Lower lobe of right lung (tissue), 2 donors: ENCODE measurements around the gene LCN2. TPM values are rescaled to one million over a fixed set of nuclear protein-coding genes. Genes with fewer than 3 reads are reported as not detected.

Source experiments
- ATAC-seq, 2 donors: fragments of 200-7000 bp; cut with Tn5 transposase; one replicate each; pipeline ENCODE4 v1.9.1; 2020 to 2022; ENCODE audit warnings: mild to moderate bottlenecking in 2 of 2, moderate library complexity in 2 of 2
- DNase-seq: peaks from one replicate; pipeline ENCODE4 v3.0.0-alpha.2; 2020
- H3K27ac ChIP-seq: fragments of 200-600 bp; one replicate; pipeline ENCODE4 v1.8.0; 2022
- H3K27me3 ChIP-seq: fragments of 200-600 bp; one replicate; pipeline ENCODE4 v1.8.0; 2022; ENCODE audit warnings: low read depth
- H3K36me3 ChIP-seq: fragments of 200-600 bp; one replicate; pipeline ENCODE4 v1.8.0; 2022; ENCODE audit warnings: mild to moderate bottlenecking
- H3K4me1 ChIP-seq: fragments of 200-600 bp; one replicate; pipeline ENCODE4 v1.8.0; 2022
- H3K4me3 ChIP-seq: fragments of 200-600 bp; one replicate; pipeline ENCODE4 v1.8.0; 2022; ENCODE audit warnings: mild to moderate bottlenecking
- H3K9me3 ChIP-seq: fragments of 200-600 bp; one replicate; pipeline ENCODE4 v1.8.0; 2022
- intact Hi-C: fragments of 100-400 bp; cut with DNase I; formaldehyde crosslinking; loops from one replicate; pipeline ENCODE4 v1.11.0; 2022
- total RNA-seq: library from RNA; stranded (reverse); fragmentation: NEBNext Ultra II Directional; extraction: Animal tissue kit (Norgen Biotek cat#: 25700); gene quantifications from one replicate; pipeline ENCODE4 v1.2.1, GENCODE V29; 2021
- TF ChIP-seq, protein P1 (sequence below): fragments of 200-600 bp; IDR thresholded peaks from one replicate; pipeline ENCODE4 v1.8.0; 2022; ENCODE audit warnings: antibody characterized with exemption, mild to moderate bottlenecking
- donor health status: DM: no; HTN: yes; CAD: no; lungs with severe emphysema.

LCN2 gene
- total RNA-seq, 1 donor from 2014 or later: 83.4 TPM

GRCh38 chr9:128121466-128121810 is 27.8 kb upstream of the LCN2 start:
- no peaks in the 10 kb centered on the region for H3K9me3 ChIP-seq
- ATAC-seq (no peak), DNase-seq (no peak)
- no peak overlapping the region for H3K27ac ChIP-seq
- peaks cover 29% of the 10 kb centered on the region for H3K4me1 ChIP-seq
- no peak overlapping the region for H3K4me3 ChIP-seq
- H3K36me3 ChIP-seq: peaks cover 49% of the 10 kb centered on the region
- TF ChIP-seq, protein P1, sequence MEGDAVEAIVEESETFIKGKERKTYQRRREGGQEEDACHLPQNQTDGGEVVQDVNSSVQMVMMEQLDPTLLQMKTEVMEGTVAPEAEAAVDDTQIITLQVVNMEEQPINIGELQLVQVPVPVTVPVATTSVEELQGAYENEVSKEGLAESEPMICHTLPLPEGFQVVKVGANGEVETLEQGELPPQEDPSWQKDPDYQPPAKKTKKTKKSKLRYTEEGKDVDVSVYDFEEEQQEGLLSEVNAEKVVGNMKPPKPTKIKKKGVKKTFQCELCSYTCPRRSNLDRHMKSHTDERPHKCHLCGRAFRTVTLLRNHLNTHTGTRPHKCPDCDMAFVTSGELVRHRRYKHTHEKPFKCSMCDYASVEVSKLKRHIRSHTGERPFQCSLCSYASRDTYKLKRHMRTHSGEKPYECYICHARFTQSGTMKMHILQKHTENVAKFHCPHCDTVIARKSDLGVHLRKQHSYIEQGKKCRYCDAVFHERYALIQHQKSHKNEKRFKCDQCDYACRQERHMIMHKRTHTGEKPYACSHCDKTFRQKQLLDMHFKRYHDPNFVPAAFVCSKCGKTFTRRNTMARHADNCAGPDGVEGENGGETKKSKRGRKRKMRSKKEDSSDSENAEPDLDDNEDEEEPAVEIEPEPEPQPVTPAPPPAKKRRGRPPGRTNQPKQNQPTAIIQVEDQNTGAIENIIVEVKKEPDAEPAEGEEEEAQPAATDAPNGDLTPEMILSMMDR: no peak
- H3K27me3 ChIP-seq: no peaks in the 10 kb centered on the region
- intact Hi-C loops: no loop called here

DNA sequence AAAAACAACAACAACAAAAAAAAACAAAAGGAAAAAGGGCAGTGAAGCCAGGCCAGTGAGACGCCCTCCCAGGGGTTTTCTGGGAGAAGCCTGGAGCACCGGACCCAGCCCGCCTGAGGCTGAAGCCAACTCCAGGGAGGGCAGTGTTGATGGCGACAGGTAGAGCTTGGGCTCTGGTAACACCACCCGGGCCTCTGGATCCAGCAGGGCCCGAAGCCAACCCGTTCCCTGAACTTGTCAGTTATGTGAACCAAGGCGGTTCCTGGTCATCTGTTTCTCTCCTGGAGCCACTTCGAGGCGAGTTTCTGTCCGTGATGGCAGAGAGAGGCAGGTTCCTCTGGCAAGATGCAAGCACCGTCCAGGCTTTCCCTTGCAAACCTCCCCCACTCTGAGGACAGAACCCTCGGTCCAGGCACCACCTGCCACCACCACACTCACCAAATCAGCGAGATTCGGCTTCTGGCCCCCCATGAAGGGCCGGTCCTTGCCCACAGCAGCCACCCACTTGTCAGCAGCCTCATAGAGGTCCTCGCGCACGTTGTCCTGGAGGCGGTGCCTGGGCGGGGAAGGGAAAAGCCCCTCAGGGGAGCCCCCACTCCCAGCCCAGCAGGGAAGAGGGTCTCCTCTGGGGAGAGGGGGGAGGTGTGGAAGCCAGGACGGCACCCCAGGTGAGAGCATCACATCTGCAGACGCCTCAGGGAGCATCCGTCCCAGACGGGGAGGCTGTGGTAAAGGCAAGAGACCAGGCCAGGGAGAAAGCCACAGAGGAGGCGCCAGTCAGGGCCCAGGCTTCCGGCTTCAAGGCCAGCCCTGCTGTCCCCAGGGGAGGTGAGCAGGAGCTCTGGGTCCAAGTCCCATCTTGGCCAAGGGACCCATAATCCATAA is 27.1 kb upstream of the LCN2 start:
- Histone ChIP-seq H3K4me1 (peaks cover 35% of the 10 kb centered on the region), H3K27me3 (no peaks in the 10 kb centered on the region), H3K27ac (no peak overlapping the region), H3K36me3 (peaks cover 49% of the 10 kb centered on the region), H3K9me3 (no peaks in the 10 kb centered on the region), H3K4me3 (no peak overlapping the region)
- TF ChIP-seq, protein P1: no peak
- intact Hi-C loops: no loop called here
- no peak for ATAC-seq
- DNase-seq: peak; percentile 32

- peaks cover 49% of the 10 kb centered on the region for H3K36me3 ChIP-seq
- intact Hi-C loops: no loop called here
- no peaks in the 10 kb centered on the region for H3K27me3 ChIP-seq
- ATAC-seq: no peak
- H3K27ac ChIP-seq: no peak overlapping the region
- no peaks in the 10 kb centered on the region for H3K9me3 ChIP-seq
- H3K4me1 ChIP-seq: peaks cover 29% of the 10 kb centered on the region
- TF ChIP-seq, protein P1: no peak
- no peak overlapping the region for H3K4me3 ChIP-seq
- DNase-seq: peak; percentile 46
Measured at GRCh38 chr9:128122809-128123175, 26.5 kb upstream of the LCN2 start.

GRCh38 chr9:128123451-128124080 is 25.7 kb upstream of the LCN2 start:
- Histone ChIP-seq H3K27ac (no peak overlapping the region), H3K36me3 (peaks cover 49% of the 10 kb centered on the region), H3K4me1 (peaks cover 25% of the 10 kb centered on the region), H3K27me3 (no peaks in the 10 kb centered on the region), H3K4me3 (no peak overlapping the region), H3K9me3 (no peaks in the 10 kb centered on the region)
- TF ChIP-seq, protein P1: no peak
- peak; percentile 34 for DNase-seq
- ATAC-seq: no peak
- intact Hi-C loops: no loop called here

DNA sequence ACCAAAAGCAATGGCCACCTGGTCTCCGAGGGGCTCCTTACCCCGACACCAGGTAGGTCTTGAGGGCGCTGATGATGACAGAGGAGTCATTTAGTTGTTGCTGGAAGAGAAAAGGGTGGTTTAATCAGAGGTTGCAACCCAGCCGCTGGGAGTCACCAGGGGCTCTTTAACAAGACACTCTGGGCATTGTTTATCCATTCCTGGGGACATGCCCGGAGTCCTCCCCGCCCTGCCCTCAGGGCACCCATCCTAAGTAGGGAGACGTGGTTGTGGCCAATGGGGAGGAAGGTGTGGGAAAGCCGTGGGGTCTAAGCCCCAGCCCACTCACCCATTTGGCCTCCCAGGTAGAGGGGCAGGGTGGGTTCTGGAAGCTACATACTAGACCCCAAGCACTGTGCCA is 24.8 kb upstream of the LCN2 start:
- H3K27me3 ChIP-seq: no peaks in the 10 kb centered on the region
- ATAC-seq (no peak), DNase-seq (peak; percentile 31)
- TF ChIP-seq, protein P1: no peak
- intact Hi-C loops: no loop called here
- no peak overlapping the region for H3K4me3 ChIP-seq
- H3K9me3 ChIP-seq: no peaks in the 10 kb centered on the region
- no peak overlapping the region for H3K27ac ChIP-seq
- H3K36me3 ChIP-seq: peaks cover 49% of the 10 kb centered on the region
- H3K4me1 ChIP-seq: peaks cover 34% of the 10 kb centered on the region
